MCF 10A (cell line): ENCODE data around the gene PTPRE. TPM values are rescaled to one million over a fixed set of nuclear protein-coding genes. Genes with fewer than 3 reads are reported as not detected.

Experiments used
- BruUV-seq: library from RNA; stranded (reverse); fragments of 400-500 nt; replicated peaks from 2 replicates; lab custom pipeline; 2021; lab: Mats Ljungman, UMichigan
- CTCF ChIA-PET: fragments of 300-600 bp; sonication (Branson Sonifier 250); formaldehyde crosslinking; extraction: SDS; loops from one replicate; lab custom pipeline; 2021; ENCODE audit warnings: antibody characterized with exemption, inconsistent platforms; lab: Yijun Ruan, JAX
- POLR2A ChIA-PET: fragments of 300-600, 350-650 bp; sonication (Branson Sonifier 250); formaldehyde crosslinking; extraction: SDS; loops from one replicate; lab custom pipeline; 2020; ENCODE audit warnings: antibody characterized with exemption, inconsistent platforms; lab: Yijun Ruan, JAX
- DNase-seq: peaks from one replicate; pipeline ENCODE4 v3.0.0-alpha.2; 2018; ENCODE audit not compliant: unreplicated experiment
- H3K27ac Mint-ChIP-seq: one replicate; pipeline ENCODE4 v1.8.0; 2022; ENCODE audit warnings: mild to moderate bottlenecking, low read depth, mixed read lengths; ENCODE audit not compliant: unreplicated experiment
- H3K27me3 Mint-ChIP-seq: one replicate; pipeline ENCODE4 v1.8.0; 2022; ENCODE audit warnings: mixed read lengths; ENCODE audit not compliant: insufficient read depth, unreplicated experiment
- H3K36me3 Mint-ChIP-seq: one replicate; pipeline ENCODE4 v1.8.0; 2022; ENCODE audit warnings: mild to moderate bottlenecking, moderate library complexity, mixed read lengths; ENCODE audit not compliant: insufficient read depth, unreplicated experiment
- H3K4me1 Mint-ChIP-seq: one replicate; pipeline ENCODE4 v1.8.0; 2022; ENCODE audit warnings: mixed read lengths; ENCODE audit not compliant: insufficient read depth, unreplicated experiment
- H3K4me3 Mint-ChIP-seq: one replicate; pipeline ENCODE4 v1.8.0; 2022; ENCODE audit warnings: mild to moderate bottlenecking, moderate library complexity, mixed read lengths; ENCODE audit not compliant: unreplicated experiment
- H3K9me3 Mint-ChIP-seq: one replicate; pipeline ENCODE4 v1.8.0; 2022; ENCODE audit warnings: mixed read lengths; ENCODE audit not compliant: unreplicated experiment
- intact Hi-C: fragments of 100-400 bp; cut with micrococcal nuclease; formaldehyde crosslinking; loops from 2 replicates; pipeline ENCODE4 v1.14.1; 2022
- total RNA-seq: library from RNA; stranded (reverse); gene quantifications from 2 replicates; pipeline ENCODE4 v1.2.3, GENCODE V29; 2022
- TF ChIP-seq, protein P1 (sequence below): fragments of 200-600 bp; IDR thresholded peaks from one replicate; pipeline ENCODE4 v1.8.0; 2022; ENCODE audit warnings: antibody characterized with exemption, mild to moderate bottlenecking; ENCODE audit not compliant: unreplicated experiment

The PTPRE gene
- total RNA-seq, 1 experiment from 2014 or later: 34.6 TPM

DNA sequence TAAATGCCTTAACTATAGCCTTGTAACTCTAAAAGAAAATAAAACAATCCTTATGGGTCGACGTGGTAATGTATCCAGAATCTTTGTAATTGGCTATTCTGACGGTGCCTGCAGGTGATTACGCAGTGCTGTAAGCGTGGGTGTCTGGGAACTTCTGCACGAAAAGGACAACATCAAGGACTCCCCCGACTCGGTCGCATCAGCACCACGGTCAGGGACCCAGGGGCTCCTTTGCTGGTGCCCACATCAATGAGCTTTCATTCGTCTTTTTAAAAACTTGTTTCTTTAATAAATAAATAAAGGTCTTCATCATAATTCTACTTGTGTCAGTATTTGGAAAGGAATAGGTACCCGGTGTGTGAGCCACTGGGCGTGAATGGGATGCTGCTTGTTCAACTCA lies 206.1 kb downstream of the PTPRE start:
- BruUV-seq: no TSS peak
- Mint-ChIP-seq H3K27me3 (no peaks in the 10 kb centered on the region), H3K9me3 (no peaks in the 10 kb centered on the region), H3K4me3 (no peak overlapping the region), H3K36me3 (peaks cover 6% of the 10 kb centered on the region), H3K27ac (no peak overlapping the region), H3K4me1 (peaks cover 5% of the 10 kb centered on the region)
- CTCF ChIA-PET: interaction anchor here (0.9 kb wide), 1 partner anchor 34 kb away, joined by 3 read pairs; no protein-coding TSS in a partner anchor
- TF ChIP-seq, protein P1, sequence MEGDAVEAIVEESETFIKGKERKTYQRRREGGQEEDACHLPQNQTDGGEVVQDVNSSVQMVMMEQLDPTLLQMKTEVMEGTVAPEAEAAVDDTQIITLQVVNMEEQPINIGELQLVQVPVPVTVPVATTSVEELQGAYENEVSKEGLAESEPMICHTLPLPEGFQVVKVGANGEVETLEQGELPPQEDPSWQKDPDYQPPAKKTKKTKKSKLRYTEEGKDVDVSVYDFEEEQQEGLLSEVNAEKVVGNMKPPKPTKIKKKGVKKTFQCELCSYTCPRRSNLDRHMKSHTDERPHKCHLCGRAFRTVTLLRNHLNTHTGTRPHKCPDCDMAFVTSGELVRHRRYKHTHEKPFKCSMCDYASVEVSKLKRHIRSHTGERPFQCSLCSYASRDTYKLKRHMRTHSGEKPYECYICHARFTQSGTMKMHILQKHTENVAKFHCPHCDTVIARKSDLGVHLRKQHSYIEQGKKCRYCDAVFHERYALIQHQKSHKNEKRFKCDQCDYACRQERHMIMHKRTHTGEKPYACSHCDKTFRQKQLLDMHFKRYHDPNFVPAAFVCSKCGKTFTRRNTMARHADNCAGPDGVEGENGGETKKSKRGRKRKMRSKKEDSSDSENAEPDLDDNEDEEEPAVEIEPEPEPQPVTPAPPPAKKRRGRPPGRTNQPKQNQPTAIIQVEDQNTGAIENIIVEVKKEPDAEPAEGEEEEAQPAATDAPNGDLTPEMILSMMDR: no peak
- intact Hi-C loops: no loop called here
- POLR2A ChIA-PET: interaction anchor here (0.6 to 0.7 kb wide), 2 partner anchors 9 to 11 kb away, joined by 3 read pairs; no protein-coding TSS in a partner anchor
- no peak for DNase-seq

DNA sequence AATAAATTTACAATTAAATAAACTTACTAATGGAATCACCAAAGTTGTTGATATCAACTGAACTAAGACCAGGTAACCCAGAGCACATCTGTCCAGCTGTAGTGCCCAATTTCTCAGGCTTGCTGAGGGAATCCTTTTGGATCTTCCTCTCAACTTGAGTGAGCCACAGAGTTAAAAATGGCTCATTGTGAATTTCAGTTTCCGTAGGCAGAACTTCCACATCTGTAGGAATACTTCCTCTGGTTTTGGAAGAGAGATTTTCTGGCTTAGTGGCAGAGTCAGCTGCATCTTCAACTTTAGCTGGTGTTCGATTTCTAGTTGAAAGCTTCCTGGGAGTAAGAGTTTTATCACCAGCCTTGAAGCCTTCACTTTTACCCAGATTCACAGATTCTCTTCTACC lies 208.0 kb downstream of the PTPRE start:
- H3K27me3 Mint-ChIP-seq: no peaks in the 10 kb centered on the region
- CTCF ChIA-PET: interaction anchor here (0.7 to 2.2 kb wide), 4 partner anchors 32 to 79 kb away, joined by 3 to 6 read pairs (median 3); no protein-coding TSS in a partner anchor
- no peak overlapping the region for H3K27ac Mint-ChIP-seq
- no peaks in the 10 kb centered on the region for H3K9me3 Mint-ChIP-seq
- peaks cover 12% of the 10 kb centered on the region for H3K36me3 Mint-ChIP-seq
- no peak overlapping the region for H3K4me3 Mint-ChIP-seq
- no TSS peak for BruUV-seq
- TF ChIP-seq, protein P1: no peak
- H3K4me1 Mint-ChIP-seq: peaks cover 5% of the 10 kb centered on the region
- intact Hi-C loops: no loop called here
- DNase-seq: no peak
- POLR2A ChIA-PET: no interaction called here

DNA sequence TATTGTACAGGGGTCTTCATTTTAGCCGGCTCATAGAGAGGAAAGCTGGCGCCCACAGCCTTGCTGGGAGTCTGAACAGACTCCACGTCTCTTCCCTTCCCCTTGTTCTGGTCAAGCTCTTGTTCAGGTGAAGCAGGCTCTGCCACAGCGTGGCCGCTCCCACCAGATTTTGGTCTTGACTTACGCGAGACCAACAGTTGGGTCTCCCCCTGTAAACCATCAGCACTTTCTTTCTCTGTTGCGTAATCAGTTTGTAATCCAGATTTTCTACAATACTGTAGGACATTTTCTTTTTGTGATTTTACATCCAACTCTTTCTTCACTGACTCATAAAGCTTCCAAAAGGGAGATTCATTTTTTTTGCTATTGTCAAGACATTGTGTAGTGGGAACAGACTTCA lies 208.5 kb downstream of the PTPRE start:
- Mint-ChIP-seq H3K27ac (peak overlapping the region; percentile 42), H3K4me1 (peaks cover 6% of the 10 kb centered on the region), H3K27me3 (no peaks in the 10 kb centered on the region), H3K9me3 (no peaks in the 10 kb centered on the region), H3K36me3 (peaks cover 12% of the 10 kb centered on the region), H3K4me3 (no peak overlapping the region)
- TF ChIP-seq, protein P1: no peak
- TSS peak; percentile 45 for BruUV-seq
- CTCF ChIA-PET: interaction anchor here (0.6 to 5.1 kb wide), 10 partner anchors 10 to 1041 kb away, joined by 3 to 26 read pairs (median 3); no protein-coding TSS in a partner anchor
- POLR2A ChIA-PET: no interaction called here
- intact Hi-C loops: no loop called here
- DNase-seq: no peak

GRCh38 chr10:128116187-128116586 lies 209.3 kb downstream of the PTPRE start:
- no peak for DNase-seq
- no peak overlapping the region for H3K4me3 Mint-ChIP-seq
- intact Hi-C loops: no loop called here
- H3K36me3 Mint-ChIP-seq: peaks cover 16% of the 10 kb centered on the region
- POLR2A ChIA-PET: interaction anchor here (1.6 kb wide), 1 partner anchor 9 kb away, joined by 6 read pairs; no protein-coding TSS in a partner anchor
- CTCF ChIA-PET: interaction anchor here (0.6 to 5.1 kb wide), 12 partner anchors 11 to 93 kb away, joined by 3 to 26 read pairs (median 5); no protein-coding TSS in a partner anchor
- peaks cover 13% of the 10 kb centered on the region for H3K4me1 Mint-ChIP-seq
- H3K27me3 Mint-ChIP-seq: no peaks in the 10 kb centered on the region
- peak overlapping the region; percentile 42 for H3K27ac Mint-ChIP-seq
- TF ChIP-seq, protein P1: no peak
- no peaks in the 10 kb centered on the region for H3K9me3 Mint-ChIP-seq
- BruUV-seq: no TSS peak
